ENCODE measurements around the gene TSPAN15.
"Not testable (repeated sequence)": the region's sequence is repeated elsewhere in the genome, so short reads cannot be mapped to it uniquely, and the experiment has no call there.

The TSPAN15 gene

GRCh38 chr10:69446650-69447151, 4.6 kb upstream of the TSPAN15 start:
- peak; percentile 47 to 48 for DNase-seq (ENCODE audit: low read depth in 2 of 2)

GRCh38 chr10:69449841-69450240, 1.4 kb upstream of the TSPAN15 start:
- DNase-seq (ENCODE audit: low read depth in 2 of 2) = no peak

GRCh38 chr10:69450395-69450794, 870 bp upstream of the TSPAN15 start:
- DNase-seq (ENCODE audit: low read depth in 2 of 2) = not testable (repeated sequence)

GRCh38 chr10:69451784-69452251, 553 bp downstream of the TSPAN15 start:
- DNase-seq (ENCODE audit: low read depth in 2 of 2) = no peak

- no peak for DNase-seq (ENCODE audit: low read depth in 2 of 2)
Observed at GRCh38 chr10:69452676-69453415, 1.6 kb downstream of the TSPAN15 start.

- DNase-seq (ENCODE audit: low read depth in 2 of 2) = no peak
Observed at GRCh38 chr10:69453795-69454194, 2.5 kb downstream of the TSPAN15 start.

GRCh38 chr10:69455006-69455763, 3.9 kb downstream of the TSPAN15 start:
- no peak for DNase-seq (ENCODE audit: low read depth in 2 of 2)

GRCh38 chr10:69456880-69457693, 5.8 kb downstream of the TSPAN15 start:
- no peak for DNase-seq (ENCODE audit: low read depth in 2 of 2)

GRCh38 chr10:69457771-69458237, 6.5 kb downstream of the TSPAN15 start:
- no peak for DNase-seq (ENCODE audit: low read depth in 2 of 2)

- no peak for DNase-seq (ENCODE audit: low read depth in 2 of 2)
Observed at GRCh38 chr10:69458430-69459100, 7.3 kb downstream of the TSPAN15 start.

- no peak for DNase-seq (ENCODE audit: low read depth in 2 of 2)
Observed at GRCh38 chr10:69459101-69459790, 8.0 kb downstream of the TSPAN15 start.

- DNase-seq (ENCODE audit: low read depth in 2 of 2) = no peak
Observed at GRCh38 chr10:69459893-69460575, 8.8 kb downstream of the TSPAN15 start.

GRCh38 chr10:69460576-69461242, 9.4 kb downstream of the TSPAN15 start:
- no peak for DNase-seq (ENCODE audit: low read depth in 2 of 2)

GRCh38 chr10:69461243-69462025, 10.2 kb downstream of the TSPAN15 start:
- no peak for DNase-seq (ENCODE audit: low read depth in 2 of 2)

GRCh38 chr10:69463886-69464285, 12.6 kb downstream of the TSPAN15 start:
- DNase-seq (ENCODE audit: low read depth in 2 of 2) = no peak

GRCh38 chr10:69464401-69464800, 13.1 kb downstream of the TSPAN15 start:
- DNase-seq (ENCODE audit: low read depth in 2 of 2) = no peak

- DNase-seq (ENCODE audit: low read depth in 2 of 2) = no peak
Observed at GRCh38 chr10:69464801-69465401, 13.6 kb downstream of the TSPAN15 start.

- no peak for DNase-seq (ENCODE audit: low read depth in 2 of 2)
Observed at GRCh38 chr10:69465457-69466157, 14.3 kb downstream of the TSPAN15 start.
